ENCODE data around the gene CCDC50. TPM values are rescaled to one million over a fixed set of nuclear protein-coding genes. Genes with fewer than 3 reads are reported as not detected.

CCDC50 gene
- total RNA-seq, 3 donors from 2014 or later = 86.9 to 101 (median 93.4) TPM

- Histone ChIP-seq H3K27ac (no peak overlapping the region), H3K27me3 (no peaks in the 10 kb centered on the region), H3K9me3 (no peaks in the 10 kb centered on the region), H3K4me1 (peaks cover 0 to 6% of the 10 kb centered on the region in 2 donors), H3K36me3 (no peaks in the 10 kb centered on the region), H3K4me3 (no peak overlapping the region)
- intact Hi-C loops (cut with DNase I; ENCODE audit: low total_unique reads) = no loop called here
- DNase-seq (ENCODE audit: low spot score in 2 of 2) = no peak
- TF ChIP-seq CTCF (IDR thresholded peaks at IDR 0.05) = no peak
These were observed 27.6 kb downstream of the CCDC50 start for GRCh38 chr3:191356631-191357439.

- H3K4me3 ChIP-seq = no peak overlapping the region
- H3K9me3 ChIP-seq = no peaks in the 10 kb centered on the region
- H3K27me3 ChIP-seq = no peaks in the 10 kb centered on the region
- no peak overlapping the region for H3K27ac ChIP-seq
- intact Hi-C loops (cut with DNase I; ENCODE audit: low total_unique reads) = no loop called here
- DNase-seq (ENCODE audit: low spot score in 2 of 2) = no peak
- no peaks in the 10 kb centered on the region for H3K36me3 ChIP-seq
- TF ChIP-seq CTCF (IDR thresholded peaks at IDR 0.05) (no peak), POLR2A (IDR thresholded peaks at IDR 0.05) (no peak), POLR2AphosphoS5 (IDR thresholded peaks at IDR 0.05) (no peak)
- peaks cover 0 to 6% of the 10 kb centered on the region in 2 donors for H3K4me1 ChIP-seq
These were observed 28.7 kb downstream of the CCDC50 start for GRCh38 chr3:191357909-191358308.

GRCh38 chr3:191358929-191359328, 29.7 kb downstream of the CCDC50 start:
- no peaks in the 10 kb centered on the region for H3K9me3 ChIP-seq
- no peaks in the 10 kb centered on the region for H3K27me3 ChIP-seq
- H3K4me3 ChIP-seq = no peak overlapping the region
- TF ChIP-seq POLR2A (IDR thresholded peaks at IDR 0.05) = no peak
- no peak for TF ChIP-seq CTCF (IDR thresholded peaks at IDR 0.05)
- no peak for TF ChIP-seq POLR2AphosphoS5 (IDR thresholded peaks at IDR 0.05)
- H3K27ac ChIP-seq = no peak overlapping the region
- intact Hi-C loops (cut with DNase I; ENCODE audit: low total_unique reads) = no loop called here
- peaks cover 4% of the 10 kb centered on the region for H3K36me3 ChIP-seq
- peaks cover 0 to 6% of the 10 kb centered on the region in 2 donors for H3K4me1 ChIP-seq
- DNase-seq (ENCODE audit: low spot score in 2 of 2) = no peak

GRCh38 chr3:191360620-191361019, 31.4 kb downstream of the CCDC50 start:
- DNase-seq (ENCODE audit: low spot score in 2 of 2) = no peak
- no peak overlapping the region for H3K27ac ChIP-seq
- intact Hi-C loops (cut with DNase I; ENCODE audit: low total_unique reads) = no loop called here
- H3K9me3 ChIP-seq = no peaks in the 10 kb centered on the region
- H3K4me1 ChIP-seq = peaks cover 0 to 6% of the 10 kb centered on the region in 2 donors
- peaks cover 4% of the 10 kb centered on the region for H3K36me3 ChIP-seq
- no peak overlapping the region for H3K4me3 ChIP-seq
- TF ChIP-seq POLR2A (IDR thresholded peaks at IDR 0.05) = no peak
- no peak for TF ChIP-seq POLR2AphosphoS5 (IDR thresholded peaks at IDR 0.05)
- no peak for TF ChIP-seq CTCF (IDR thresholded peaks at IDR 0.05)
- no peaks in the 10 kb centered on the region for H3K27me3 ChIP-seq

GRCh38 chr3:191361456-191361855, 32.3 kb downstream of the CCDC50 start:
- H3K4me1 ChIP-seq = peaks cover 0 to 1% of the 10 kb centered on the region in 2 donors
- intact Hi-C loops (cut with DNase I; ENCODE audit: low total_unique reads) = no loop called here

More at GRCh38 chr3:191361456-191361855, 32.3 kb downstream of the CCDC50 start:
- TF ChIP-seq CTCF (IDR thresholded peaks at IDR 0.05) (no peak), POLR2AphosphoS5 (IDR thresholded peaks at IDR 0.05) (no peak), POLR2A (IDR thresholded peaks at IDR 0.05) (no peak)
- Histone ChIP-seq H3K27ac (no peak overlapping the region), H3K9me3 (no peaks in the 10 kb centered on the region), H3K36me3 (peaks cover 4% of the 10 kb centered on the region), H3K4me3 (no peak overlapping the region), H3K27me3 (no peaks in the 10 kb centered on the region)
- no peak for DNase-seq (ENCODE audit: low spot score in 2 of 2)

Measured in breast epithelium (tissue), 4 donors.